ENCODE results near the gene SAP30BP. TPM values are rescaled to one million over a fixed set of nuclear protein-coding genes. Genes with fewer than 3 reads are reported as not detected.

The SAP30BP gene
- total and polyA plus RNA-seq, 4 donors: 20.9 to 33.4 (median 30.2) TPM

DNA sequence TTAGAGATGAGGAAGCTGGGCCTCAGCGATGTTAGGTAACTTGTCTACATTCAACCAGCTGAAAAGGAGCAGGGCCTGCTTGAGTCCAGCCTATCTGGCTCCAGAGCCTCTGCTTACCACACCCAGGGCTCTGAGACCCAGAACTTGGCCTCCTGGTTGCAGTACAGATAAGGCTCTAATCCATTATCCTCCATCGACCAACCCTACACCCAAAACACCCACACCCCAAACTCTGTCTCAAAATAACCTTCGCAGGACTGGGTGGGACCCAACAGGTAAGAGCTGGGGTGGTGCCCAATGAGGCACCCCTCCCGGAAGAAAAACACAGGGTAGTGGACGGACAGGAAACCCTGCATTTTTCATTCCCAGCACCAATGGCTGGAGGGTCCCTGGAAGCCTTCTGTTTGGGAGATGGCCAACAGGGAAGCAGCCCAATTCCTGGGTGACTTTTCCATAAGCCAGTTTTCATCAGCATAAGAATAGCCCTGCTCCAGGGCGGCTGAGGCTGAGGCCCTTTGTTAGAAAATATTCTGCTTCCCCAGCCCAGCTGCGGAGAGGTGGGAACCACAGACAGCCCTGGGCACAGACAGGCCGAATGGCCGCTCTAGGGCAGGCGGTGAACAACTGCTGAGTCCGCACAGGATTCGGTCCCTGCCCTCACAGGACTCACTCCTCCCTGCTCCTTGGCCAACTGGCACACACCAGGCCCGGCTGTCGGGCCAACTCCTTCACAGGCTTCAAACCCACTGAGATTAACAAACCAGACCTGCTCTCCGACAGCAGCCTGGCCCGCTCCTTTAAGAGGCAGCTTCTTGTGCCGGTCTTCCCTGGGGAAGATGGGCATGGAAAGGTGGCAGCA lies 24.1 kb upstream of the SAP30BP start:
- TF ChIP-seq, protein P1, sequence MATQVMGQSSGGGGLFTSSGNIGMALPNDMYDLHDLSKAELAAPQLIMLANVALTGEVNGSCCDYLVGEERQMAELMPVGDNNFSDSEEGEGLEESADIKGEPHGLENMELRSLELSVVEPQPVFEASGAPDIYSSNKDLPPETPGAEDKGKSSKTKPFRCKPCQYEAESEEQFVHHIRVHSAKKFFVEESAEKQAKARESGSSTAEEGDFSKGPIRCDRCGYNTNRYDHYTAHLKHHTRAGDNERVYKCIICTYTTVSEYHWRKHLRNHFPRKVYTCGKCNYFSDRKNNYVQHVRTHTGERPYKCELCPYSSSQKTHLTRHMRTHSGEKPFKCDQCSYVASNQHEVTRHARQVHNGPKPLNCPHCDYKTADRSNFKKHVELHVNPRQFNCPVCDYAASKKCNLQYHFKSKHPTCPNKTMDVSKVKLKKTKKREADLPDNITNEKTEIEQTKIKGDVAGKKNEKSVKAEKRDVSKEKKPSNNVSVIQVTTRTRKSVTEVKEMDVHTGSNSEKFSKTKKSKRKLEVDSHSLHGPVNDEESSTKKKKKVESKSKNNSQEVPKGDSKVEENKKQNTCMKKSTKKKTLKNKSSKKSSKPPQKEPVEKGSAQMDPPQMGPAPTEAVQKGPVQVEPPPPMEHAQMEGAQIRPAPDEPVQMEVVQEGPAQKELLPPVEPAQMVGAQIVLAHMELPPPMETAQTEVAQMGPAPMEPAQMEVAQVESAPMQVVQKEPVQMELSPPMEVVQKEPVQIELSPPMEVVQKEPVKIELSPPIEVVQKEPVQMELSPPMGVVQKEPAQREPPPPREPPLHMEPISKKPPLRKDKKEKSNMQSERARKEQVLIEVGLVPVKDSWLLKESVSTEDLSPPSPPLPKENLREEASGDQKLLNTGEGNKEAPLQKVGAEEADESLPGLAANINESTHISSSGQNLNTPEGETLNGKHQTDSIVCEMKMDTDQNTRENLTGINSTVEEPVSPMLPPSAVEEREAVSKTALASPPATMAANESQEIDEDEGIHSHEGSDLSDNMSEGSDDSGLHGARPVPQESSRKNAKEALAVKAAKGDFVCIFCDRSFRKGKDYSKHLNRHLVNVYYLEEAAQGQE (IDR thresholded peaks at IDR 0.05): no peak
- no peak for TF ChIP-seq TAF1 (conservative IDR thresholded peaks at IDR 0.05)
- TF ChIP-seq, protein P2, sequence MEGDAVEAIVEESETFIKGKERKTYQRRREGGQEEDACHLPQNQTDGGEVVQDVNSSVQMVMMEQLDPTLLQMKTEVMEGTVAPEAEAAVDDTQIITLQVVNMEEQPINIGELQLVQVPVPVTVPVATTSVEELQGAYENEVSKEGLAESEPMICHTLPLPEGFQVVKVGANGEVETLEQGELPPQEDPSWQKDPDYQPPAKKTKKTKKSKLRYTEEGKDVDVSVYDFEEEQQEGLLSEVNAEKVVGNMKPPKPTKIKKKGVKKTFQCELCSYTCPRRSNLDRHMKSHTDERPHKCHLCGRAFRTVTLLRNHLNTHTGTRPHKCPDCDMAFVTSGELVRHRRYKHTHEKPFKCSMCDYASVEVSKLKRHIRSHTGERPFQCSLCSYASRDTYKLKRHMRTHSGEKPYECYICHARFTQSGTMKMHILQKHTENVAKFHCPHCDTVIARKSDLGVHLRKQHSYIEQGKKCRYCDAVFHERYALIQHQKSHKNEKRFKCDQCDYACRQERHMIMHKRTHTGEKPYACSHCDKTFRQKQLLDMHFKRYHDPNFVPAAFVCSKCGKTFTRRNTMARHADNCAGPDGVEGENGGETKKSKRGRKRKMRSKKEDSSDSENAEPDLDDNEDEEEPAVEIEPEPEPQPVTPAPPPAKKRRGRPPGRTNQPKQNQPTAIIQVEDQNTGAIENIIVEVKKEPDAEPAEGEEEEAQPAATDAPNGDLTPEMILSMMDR (IDR thresholded peaks at IDR 0.05; ENCODE audit: low read depth, low read length, missing input control): no peak
- TF ChIP-seq JUND (IDR thresholded peaks at IDR 0.05): no peak
- no peak for TF ChIP-seq MAX (IDR thresholded peaks at IDR 0.05)
- no peak for TF ChIP-seq RXRA (IDR thresholded peaks at IDR 0.05)
- TF ChIP-seq HNF4A (conservative IDR thresholded peaks at IDR 0.05): no peak
- TF ChIP-seq, protein P3, sequence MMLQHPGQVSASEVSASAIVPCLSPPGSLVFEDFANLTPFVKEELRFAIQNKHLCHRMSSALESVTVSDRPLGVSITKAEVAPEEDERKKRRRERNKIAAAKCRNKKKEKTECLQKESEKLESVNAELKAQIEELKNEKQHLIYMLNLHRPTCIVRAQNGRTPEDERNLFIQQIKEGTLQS (IDR thresholded peaks at IDR 0.05): no peak
- no peak for TF ChIP-seq EGR1 (IDR thresholded peaks at IDR 0.05; ENCODE audit: low read depth in 2 of 2)
- TF ChIP-seq YY1 (IDR thresholded peaks at IDR 0.05): no peak
- no peak for TF ChIP-seq GABPA (IDR thresholded peaks at IDR 0.05 in 1 of 2, conservative IDR thresholded peaks at IDR 0.05 in 1 of 2)
- TF ChIP-seq RAD21 (IDR thresholded peaks at IDR 0.05): no peak
- TF ChIP-seq NR2F2 (IDR thresholded peaks at IDR 0.05): no peak
- TF ChIP-seq FOXA1 (IDR thresholded peaks at IDR 0.05): no peak
- TF ChIP-seq FOXA2 (IDR thresholded peaks at IDR 0.05): no peak
- no peak for TF ChIP-seq ZBTB33 (IDR thresholded peaks at IDR 0.05)
- TF ChIP-seq SP1 (IDR thresholded peaks at IDR 0.05): no peak
- no peak for TF ChIP-seq HNF4G (IDR thresholded peaks at IDR 0.05)
- peaks cover 6 to 17% (median 11%) of the 10 kb centered on the region in 4 donors for H3K4me1 ChIP-seq (ENCODE audit: control insufficient read depth in 4 of 4, insufficient read depth in 4 of 4, low read length in 3 of 4)
- H3K27me3 ChIP-seq (ENCODE audit: control insufficient read depth in 4 of 4, insufficient read depth in 4 of 4, low read length in 3 of 4): no peaks in the 10 kb centered on the region
- H3K36me3 ChIP-seq (ENCODE audit: control insufficient read depth in 4 of 4, insufficient read depth in 3 of 4, low read depth in 1 of 4, low read length in 3 of 4): peaks cover 0 to 9% (median 2%) of the 10 kb centered on the region in 4 donors
- no peaks in the 10 kb centered on the region for H3K9me3 ChIP-seq (ENCODE audit: control insufficient read depth in 4 of 4, low read length in 3 of 4)
- no peak overlapping the region for H3K9ac ChIP-seq (ENCODE audit: low read depth in 1 of 2, low read length in 2 of 2)
- H3K4me3 ChIP-seq (ENCODE audit: low read depth in 1 of 3, low read length in 3 of 3): no peak overlapping the region
- WGBS: 96% methylated on average over 17 of the region's 17 CpGs
- DNase-seq (ENCODE audit: low spot score): peak; percentile 69
- H3K27ac ChIP-seq (ENCODE audit: low read depth in 1 of 2, low read length in 2 of 2): no peak overlapping the region
